Spleen (tissue), 11 donors: Measurements from ENCODE around the gene LMO3. TPM values are rescaled to one million over a fixed set of nuclear protein-coding genes. Genes with fewer than 3 reads are reported as not detected.

Experiments used
- DNase-seq: peaks from one replicate; pipeline ENCODE4 v3.0.0-alpha.2; 2020
- H3K27ac ChIP-seq, 8 donors: fragments of 200-600 bp; sonication (generic) in 7 of 8; 1 replicate in 4 of 8; 2 replicates in 4 of 8; pipeline versions ENCODE4 v1.5.0 to v1.8.0; 2016 to 2021; ENCODE audit warnings: inconsistent platforms in 4 of 8, mild to moderate bottlenecking in 4 of 8, moderate library complexity in 1 of 8
- H3K27me3 ChIP-seq, 7 donors: fragments of 200-600 bp; sonication (generic) in 6 of 7; replicated peaks in 1 of 7; 1 replicate in 4 of 7; 2 replicates in 3 of 7; pipeline versions ENCODE4 v1.5.0 to v1.8.0; 2016 to 2021; ENCODE audit warnings: inconsistent platforms in 3 of 7, mild to moderate bottlenecking in 1 of 7
- H3K36me3 ChIP-seq, 6 donors: fragments of 200-600 bp; sonication (generic) in 5 of 6; 1 replicate in 4 of 6; 2 replicates in 2 of 6; pipeline versions ENCODE4 v1.5.0 to v1.8.0; 2016 to 2021; ENCODE audit warnings: inconsistent platforms in 2 of 6
- H3K4me1 ChIP-seq, 6 donors: fragments of 200-600 bp; sonication (generic) in 5 of 6; 1 replicate in 3 of 6; 2 replicates in 3 of 6; pipeline versions ENCODE4 v1.5.0 to v1.8.0; 2016 to 2021; ENCODE audit warnings: inconsistent platforms in 3 of 6
- H3K4me3 ChIP-seq, 8 donors: fragments of 200-600 bp; sonication (generic) in 7 of 8; 1 replicate in 4 of 8; 2 replicates in 4 of 8; pipeline versions ENCODE4 v1.5.0 to v1.8.0; 2016 to 2021; ENCODE audit warnings: inconsistent platforms in 4 of 8, mild to moderate bottlenecking in 4 of 8, moderate library complexity in 2 of 8
- H3K9me3 ChIP-seq, 8 donors: fragments of 200-600 bp; sonication (generic) in 7 of 8; 1 replicate in 4 of 8; 2 replicates in 4 of 8; pipeline versions ENCODE4 v1.5.0 to v1.8.0; 2016 to 2021; ENCODE audit warnings: inconsistent platforms in 4 of 8
- CTCF ChIP-seq, 11 experiments: fragments of 200-600 bp in 7 of 11; fragments of 450-650 bp in 4 of 11; sonication (generic) in 4 of 11; IDR thresholded peaks in 8 of 11; conservative IDR thresholded peaks in 3 of 11; 1 replicate in 7 of 11; 2 replicates in 4 of 11; pipeline versions ENCODE4 v1.4.0 to v1.8.0; 2016 to 2021; ENCODE audit warnings: antibody characterized with exemption in 11 of 11, inconsistent platforms in 4 of 11, mild to moderate bottlenecking in 1 of 11
- POLR2A ChIP-seq, 3 donors: fragments of 450-650 bp; IDR thresholded peaks; one replicate each; pipeline ENCODE4 v1.5.1; 2017; ENCODE audit warnings: antibody characterized with exemption in 3 of 3, mild to moderate bottlenecking in 1 of 3
- POLR2AphosphoS5 ChIP-seq, 3 donors: sonication (generic); formaldehyde crosslinking; IDR thresholded peaks; one replicate each; pipeline ENCODE4 v1.5.1; 2017; ENCODE audit warnings: antibody characterized with exemption in 3 of 3
- WGBS, 5 donors: extraction: QIAGEN DNeasy Blood & Tissue Kit in 3 of 5; methylation state at CpG; one replicate each; pipeline versions ENCODE4 v1.1.5 to v1.1.7; 2013 to 2018; 5-methylcytosine and 5-hydroxymethylcytosine counted together
- intact Hi-C: fragments of 100-400 bp; cut with DNase I; formaldehyde crosslinking; loops from one replicate; pipeline ENCODE4 v1.15.0; 2023; ENCODE audit warnings: low total_unique reads
- polyA plus RNA-seq, 3 donors: library from polyadenylated mRNA; stranded (reverse); fragments of 200-250 nt; gene quantifications; one replicate each; pipeline ENCODE4 v1.2.1, GENCODE V29; 2013
- total RNA-seq, 7 donors: library from RNA; depleted of rRNA in 3 of 7; stranded (reverse); fragments of >200 nt in 3 of 7; fragmentation: NEBNext Ultra II Directional in 4 of 7; extraction: Animal tissue kit (Norgen Biotek cat#: 25700) in 4 of 7; gene quantifications; one replicate each; pipeline versions ENCODE4 v1.1.0 to v1.2.1, GENCODE V29; 2016 to 2021
- donor health status: healthy with polysubstance abuse.
- donor health status: DM: no; HTN: no; CAD: no; lungs with moderate emphysema.
- donor health status: DM: no; HTN: no; CAD: no.
- donor health status: Bipolar disorder and iron deficiency.
- donor health status: healthy.
- donor health status: DM: no; HTN: no; CAD: no.
- donor health status: DM: yes; HTN: yes; CAD: no.

LMO3 gene
- total and polyA plus RNA-seq, 10 donors = 0.07 to 2.5 (median 0.48) TPM; not detected in 1

GRCh38 chr12:16531621-16532020 lies 74.3 kb downstream of the LMO3 start:
- DNase-seq = no peak
- Histone ChIP-seq H3K4me1 (no peaks in the 10 kb centered on the region), H3K27ac (no peak overlapping the region), H3K27me3 (no peaks in the 10 kb centered on the region), H3K36me3 (no peaks in the 10 kb centered on the region), H3K4me3 (no peak overlapping the region), H3K9me3 (peaks cover 0 to 2% (median 0%) of the 10 kb centered on the region in 8 donors)
- 82 to 94% (median 86%) methylated on average over 3 of the region's 3 CpGs for WGBS, 5 donors
- TF ChIP-seq CTCF (IDR thresholded peaks at IDR 0.05 in 8 of 11, conservative IDR thresholded peaks at IDR 0.05 in 3 of 11) (no peak), POLR2AphosphoS5 (IDR thresholded peaks at IDR 0.05) (no peak), POLR2A (IDR thresholded peaks at IDR 0.05) (no peak)
- intact Hi-C loops = no loop called here

GRCh38 chr12:16530268-16530850 lies 75.6 kb downstream of the LMO3 start:
- Histone ChIP-seq H3K36me3 (no peaks in the 10 kb centered on the region), H3K4me3 (no peak overlapping the region), H3K4me1 (no peaks in the 10 kb centered on the region), H3K27ac (no peak overlapping the region), H3K9me3 (no peaks in the 10 kb centered on the region), H3K27me3 (no peaks in the 10 kb centered on the region)
- WGBS, 5 donors = 50 to 63% (median 57%) methylated on average over 2 of the region's 2 CpGs
- DNase-seq = no peak
- no peak for TF ChIP-seq POLR2A (IDR thresholded peaks at IDR 0.05)
- TF ChIP-seq CTCF (IDR thresholded peaks at IDR 0.05 in 8 of 11, conservative IDR thresholded peaks at IDR 0.05 in 3 of 11) = no peak
- no peak for TF ChIP-seq POLR2AphosphoS5 (IDR thresholded peaks at IDR 0.05)
- intact Hi-C loops = no loop called here

- TF ChIP-seq POLR2AphosphoS5 (IDR thresholded peaks at IDR 0.05) (no peak), CTCF (IDR thresholded peaks at IDR 0.05 in 8 of 11, conservative IDR thresholded peaks at IDR 0.05 in 3 of 11) (no peak), POLR2A (IDR thresholded peaks at IDR 0.05) (no peak)
- Histone ChIP-seq H3K4me3 (no peak overlapping the region), H3K36me3 (no peaks in the 10 kb centered on the region), H3K27me3 (no peaks in the 10 kb centered on the region), H3K9me3 (no peaks in the 10 kb centered on the region), H3K4me1 (no peaks in the 10 kb centered on the region), H3K27ac (no peak overlapping the region)
- 59 to 72% (median 67%) methylated on average over 2 of the region's 2 CpGs for WGBS, 5 donors
- no peak for DNase-seq
- intact Hi-C loops = no loop called here
Observed at GRCh38 chr12:16526693-16527092, 79.3 kb downstream of the LMO3 start.

GRCh38 chr12:16524378-16524777 lies 81.6 kb downstream of the LMO3 start:
- 61 to 80% (median 67%) methylated on average over 1 of the region's 1 CpG for WGBS, 5 donors
- H3K27ac ChIP-seq = no peak overlapping the region
- no peaks in the 10 kb centered on the region for H3K36me3 ChIP-seq
- TF ChIP-seq POLR2AphosphoS5 (IDR thresholded peaks at IDR 0.05) = no peak
- TF ChIP-seq CTCF (IDR thresholded peaks at IDR 0.05 in 8 of 11, conservative IDR thresholded peaks at IDR 0.05 in 3 of 11) = no peak
- H3K4me1 ChIP-seq = no peaks in the 10 kb centered on the region
- no peak for DNase-seq
- intact Hi-C loops = no loop called here
- H3K4me3 ChIP-seq = no peak overlapping the region
- no peaks in the 10 kb centered on the region for H3K9me3 ChIP-seq
- no peaks in the 10 kb centered on the region for H3K27me3 ChIP-seq
